Esophagus (tissue), 2 donors: ENCODE measurements around the gene KRT8. TPM values are rescaled to one million over a fixed set of nuclear protein-coding genes. Genes with fewer than 3 reads are reported as not detected.

Experiments
- H3K27ac ChIP-seq, 2 donors: one replicate each; pipeline ENCODE4 v1.5.1; 2013; ENCODE audit warnings: low read depth in 2 of 2, mild to moderate bottlenecking in 2 of 2, inconsistent platforms in 1 of 2, low read length in 1 of 2, moderate library complexity in 1 of 2
- H3K27me3 ChIP-seq, 2 donors: one replicate each; pipeline ENCODE4 v1.6.1; 2013; ENCODE audit warnings: low read length in 2 of 2, control low read depth in 1 of 2, mild to moderate bottlenecking in 1 of 2; ENCODE audit not compliant: insufficient read depth in 2 of 2, control insufficient read depth in 1 of 2
- H3K36me3 ChIP-seq, 2 donors: one replicate each; pipeline ENCODE4 v1.6.1; 2013; ENCODE audit warnings: low read length in 1 of 2; ENCODE audit not compliant: control insufficient read depth in 2 of 2, insufficient read depth in 2 of 2
- H3K4me1 ChIP-seq, 2 donors: one replicate each; pipeline ENCODE4 v1.6.1; 2013; ENCODE audit warnings: low read length in 1 of 2; ENCODE audit not compliant: control insufficient read depth in 2 of 2, insufficient read depth in 2 of 2
- H3K4me3 ChIP-seq, 2 donors: one replicate each; pipeline ENCODE4 v1.5.1; 2013; ENCODE audit warnings: low read length in 2 of 2, mild to moderate bottlenecking in 2 of 2, low read depth in 1 of 2, moderate library complexity in 1 of 2
- H3K9me3 ChIP-seq, 2 donors: one replicate each; pipeline ENCODE4 v1.6.1; 2013; ENCODE audit warnings: mild to moderate bottlenecking in 2 of 2, low read depth in 1 of 2, low read length in 1 of 2, moderate library complexity in 1 of 2; ENCODE audit not compliant: control insufficient read depth in 2 of 2, insufficient read depth in 1 of 2
- WGBS, 2 donors: extraction: QIAGEN DNeasy Blood & Tissue Kit; methylation state at CpG; one replicate each; pipeline ENCODE4 v1.1.7; 2013; 5-methylcytosine and 5-hydroxymethylcytosine counted together
- polyA plus RNA-seq, 2 donors: library from polyadenylated mRNA; stranded (reverse); fragments of 200-250 nt; gene quantifications; one replicate each; pipeline ENCODE4 v1.2.3, GENCODE V29; 2013
- donor health status: healthy with polysubstance abuse.
- donor health status: Bipolar disorder and iron deficiency.

The KRT8 gene
- polyA plus RNA-seq, 2 donors, result 38.7 to 105 TPM

GRCh38 chr12:52849511-52849910, 55.4 kb downstream of the KRT8 start:
- Histone ChIP-seq H3K36me3 (peaks cover 0 to 1% of the 10 kb centered on the region in 2 donors), H3K27ac (peak overlapping the region; percentile 81 to 86), H3K27me3 (no peaks in the 10 kb centered on the region), H3K4me3 (no peak overlapping the region), H3K4me1 (peaks cover 0 to 27% of the 10 kb centered on the region in 2 donors), H3K9me3 (peaks cover 0 to 1% of the 10 kb centered on the region in 2 donors)
- WGBS, 2 donors, result 78 to 91% methylated on average over 6 of the region's 6 CpGs

- Histone ChIP-seq H3K4me1 (peaks cover 0 to 28% of the 10 kb centered on the region in 2 donors), H3K9me3 (peaks cover 0 to 2% of the 10 kb centered on the region in 2 donors), H3K27ac (peak within 1 kb of the TSS; percentile 81 to 93), H3K4me3 (peak within 1 kb of the TSS; percentile 47 to 52), H3K27me3 (no peaks in the 10 kb centered on the region), H3K36me3 (peaks cover 0 to 4% of the 10 kb centered on the region in 2 donors)
- 73 to 81% methylated on average over 16 of the region's 16 CpGs for WGBS, 2 donors
Observed at GRCh38 chr12:52848661-52849255, 56.1 kb downstream of the KRT8 start, which contains the start of gene KRT78. Gene KRT78 (minus strand): TSS chr12:52848994. CDS start chr12:52848930, 64 bp downstream.

GRCh38 chr12:52847335-52848102, 57.4 kb downstream of the KRT8 start:
- WGBS, 2 donors, result 60 to 71% methylated on average over 12 of the region's 12 CpGs
- Histone ChIP-seq H3K36me3 (peaks cover 0 to 5% of the 10 kb centered on the region in 2 donors), H3K9me3 (peaks cover 0 to 2% of the 10 kb centered on the region in 2 donors), H3K4me1 (peaks cover 0 to 24% of the 10 kb centered on the region in 2 donors), H3K27me3 (no peaks in the 10 kb centered on the region), H3K27ac (peak overlapping the region; percentile 81 to 93), H3K4me3 (peak overlapping the region; percentile 47 to 52)

Other genes starting within 250 kb of the KRT8 start
- gene KRT1, start 224.7 kb downstream of the KRT8 start, polyA plus RNA-seq, result 10 to 100 TPM in 1 of 2 donors, 1 to 10 TPM in 1; 4.1 to 12.5 TPM
- gene KRT77, start 201.6 kb downstream of the KRT8 start, polyA plus RNA-seq, result under 1 TPM in 1 of 2 donors, not detected in 1; 0.06 TPM
- under 1 TPM in 1 of 2 donors, not detected in 1; 0.05 TPM for gene KRT76, start 127.7 kb downstream of the KRT8 start, polyA plus RNA-seq
- 1 to 10 TPM; 1.9 to 2.4 TPM for gene KRT3, start 109.0 kb downstream of the KRT8 start, polyA plus RNA-seq
- gene KRT4, start 91.0 kb downstream of the KRT8 start, polyA plus RNA-seq, result over 10,000 TPM in 1 of 2 donors, 1,000 to 10,000 TPM in 1; 8,130 to 17,509 TPM
- 1 to 10 TPM in 1 of 2 donors, under 1 TPM in 1; 0.75 to 1.8 TPM for gene KRT79, start 70.8 kb downstream of the KRT8 start, polyA plus RNA-seq
- 1,000 to 10,000 TPM in 1 of 2 donors, 100 to 1,000 TPM in 1; 633 to 1,998 TPM for gene KRT78, start 56.1 kb downstream of the KRT8 start, polyA plus RNA-seq
- gene KRT18, start 44.0 kb upstream of the KRT8 start, polyA plus RNA-seq, result 100 to 1,000 TPM; 101 to 256 TPM
- gene EIF4B, start 101.4 kb upstream of the KRT8 start, polyA plus RNA-seq, result 100 to 1,000 TPM in 1 of 2 donors, 10 to 100 TPM in 1; 58.8 to 102 TPM
- gene TNS2, start 145.0 kb upstream of the KRT8 start, polyA plus RNA-seq, result 10 to 100 TPM; 32.9 to 48.6 TPM
- 10 to 100 TPM; 16.1 to 24.1 TPM for gene SPRYD3, start 174.3 kb upstream of the KRT8 start, polyA plus RNA-seq
- 10 to 100 TPM; 40.8 to 59.1 TPM for gene IGFBP6, start 192.6 kb upstream of the KRT8 start, polyA plus RNA-seq
- gene SOAT2, start 198.4 kb upstream of the KRT8 start, polyA plus RNA-seq, result under 1 TPM; 0.14 to 0.16 TPM